SK-N-SH (cell line): Measurements from ENCODE around the gene HLF.

Source experiments
- RAD21 ChIP-seq: IDR thresholded peaks from 2 replicates; pipeline ENCODE4 v1.6.1; 2012; ENCODE audit warnings: mild to moderate bottlenecking, low read length
- TF ChIP-seq, protein P1 (sequence below): IDR thresholded peaks from 2 replicates; pipeline ENCODE4 v1.6.1; 2012; ENCODE audit warnings: mild to moderate bottlenecking, low read depth, low read length, moderate library complexity

DNA sequence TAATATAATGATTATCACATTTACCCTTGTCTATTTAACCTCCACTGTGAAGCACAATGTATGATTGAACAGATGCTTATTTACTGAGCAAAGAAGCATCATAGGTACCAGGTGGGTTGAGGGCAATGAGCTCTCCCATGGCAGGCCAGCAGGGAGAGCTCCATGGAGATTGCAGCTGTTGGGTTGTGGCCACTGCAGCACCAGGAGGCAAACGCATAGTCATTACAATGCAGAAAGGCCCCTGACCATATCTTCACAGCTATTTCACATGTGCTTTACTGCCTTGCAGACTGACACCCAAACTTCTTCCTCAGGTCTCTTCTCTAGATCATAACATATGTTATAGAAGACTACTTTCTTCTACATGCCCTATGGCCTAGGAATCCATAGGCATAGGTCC is 81.9 kb downstream of the HLF start:
- TF ChIP-seq, protein P1, sequence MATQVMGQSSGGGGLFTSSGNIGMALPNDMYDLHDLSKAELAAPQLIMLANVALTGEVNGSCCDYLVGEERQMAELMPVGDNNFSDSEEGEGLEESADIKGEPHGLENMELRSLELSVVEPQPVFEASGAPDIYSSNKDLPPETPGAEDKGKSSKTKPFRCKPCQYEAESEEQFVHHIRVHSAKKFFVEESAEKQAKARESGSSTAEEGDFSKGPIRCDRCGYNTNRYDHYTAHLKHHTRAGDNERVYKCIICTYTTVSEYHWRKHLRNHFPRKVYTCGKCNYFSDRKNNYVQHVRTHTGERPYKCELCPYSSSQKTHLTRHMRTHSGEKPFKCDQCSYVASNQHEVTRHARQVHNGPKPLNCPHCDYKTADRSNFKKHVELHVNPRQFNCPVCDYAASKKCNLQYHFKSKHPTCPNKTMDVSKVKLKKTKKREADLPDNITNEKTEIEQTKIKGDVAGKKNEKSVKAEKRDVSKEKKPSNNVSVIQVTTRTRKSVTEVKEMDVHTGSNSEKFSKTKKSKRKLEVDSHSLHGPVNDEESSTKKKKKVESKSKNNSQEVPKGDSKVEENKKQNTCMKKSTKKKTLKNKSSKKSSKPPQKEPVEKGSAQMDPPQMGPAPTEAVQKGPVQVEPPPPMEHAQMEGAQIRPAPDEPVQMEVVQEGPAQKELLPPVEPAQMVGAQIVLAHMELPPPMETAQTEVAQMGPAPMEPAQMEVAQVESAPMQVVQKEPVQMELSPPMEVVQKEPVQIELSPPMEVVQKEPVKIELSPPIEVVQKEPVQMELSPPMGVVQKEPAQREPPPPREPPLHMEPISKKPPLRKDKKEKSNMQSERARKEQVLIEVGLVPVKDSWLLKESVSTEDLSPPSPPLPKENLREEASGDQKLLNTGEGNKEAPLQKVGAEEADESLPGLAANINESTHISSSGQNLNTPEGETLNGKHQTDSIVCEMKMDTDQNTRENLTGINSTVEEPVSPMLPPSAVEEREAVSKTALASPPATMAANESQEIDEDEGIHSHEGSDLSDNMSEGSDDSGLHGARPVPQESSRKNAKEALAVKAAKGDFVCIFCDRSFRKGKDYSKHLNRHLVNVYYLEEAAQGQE: no peak
- no peak for TF ChIP-seq RAD21
